Measurements from ENCODE around the gene GCNT2.
"Not testable (repeated sequence)": the region's sequence is repeated elsewhere in the genome, so short reads cannot be mapped to it uniquely, and the experiment has no call there.

The GCNT2 gene

GRCh38 chr6:10550764-10551163 lies 29.6 kb downstream of the GCNT2 start:
- DNase-seq: no peak

GRCh38 chr6:10552270-10552810 lies 31.2 kb downstream of the GCNT2 start:
- no peak for DNase-seq

GRCh38 chr6:10553871-10554270 lies 32.7 kb downstream of the GCNT2 start:
- DNase-seq: no peak

GRCh38 chr6:10554826-10555225 lies 33.7 kb downstream of the GCNT2 start:
- no peak for DNase-seq

GRCh38 chr6:10555625-10556309 lies 34.6 kb downstream of the GCNT2 start:
- no peak for DNase-seq

GRCh38 chr6:10556589-10556988 lies 35.4 kb downstream of the GCNT2 start:
- DNase-seq: no peak

- DNase-seq: no peak
Observed at GRCh38 chr6:10556992-10557391, 35.8 kb downstream of the GCNT2 start.

GRCh38 chr6:10557913-10558312 lies 36.8 kb downstream of the GCNT2 start:
- no peak for DNase-seq

GRCh38 chr6:10558565-10558964 lies 37.4 kb downstream of the GCNT2 start:
- DNase-seq: no peak

- no peak for DNase-seq
Observed at GRCh38 chr6:10559522-10560152, 38.5 kb downstream of the GCNT2 start.

- no peak for DNase-seq
Observed at GRCh38 chr6:10561611-10562199, 40.6 kb downstream of the GCNT2 start.

- DNase-seq: no peak
Observed at GRCh38 chr6:10564975-10565673, 44.0 kb downstream of the GCNT2 start.

GRCh38 chr6:10565913-10566312 lies 44.8 kb downstream of the GCNT2 start:
- DNase-seq: no peak

GRCh38 chr6:10567256-10568026 lies 46.3 kb downstream of the GCNT2 start:
- DNase-seq: no peak

GRCh38 chr6:10569392-10570127 lies 48.4 kb downstream of the GCNT2 start:
- DNase-seq: no peak

- DNase-seq: not testable (repeated sequence)
Observed at GRCh38 chr6:10575519-10575918, 54.4 kb downstream of the GCNT2 start.

- DNase-seq: no peak
Observed at GRCh38 chr6:10576226-10576625, 55.1 kb downstream of the GCNT2 start.

GRCh38 chr6:10577112-10577511 lies 56.0 kb downstream of the GCNT2 start:
- DNase-seq: no peak

GRCh38 chr6:10578723-10579122 lies 57.6 kb downstream of the GCNT2 start:
- DNase-seq: no peak

GRCh38 chr6:10579803-10580202 lies 58.7 kb downstream of the GCNT2 start:
- no peak for DNase-seq

GRCh38 chr6:10580570-10580969 lies 59.4 kb downstream of the GCNT2 start:
- DNase-seq: no peak

GRCh38 chr6:10581402-10581801 lies 60.3 kb downstream of the GCNT2 start:
- DNase-seq: not testable (repeated sequence)
